ENCODE data around the gene RNF112.

DNA sequence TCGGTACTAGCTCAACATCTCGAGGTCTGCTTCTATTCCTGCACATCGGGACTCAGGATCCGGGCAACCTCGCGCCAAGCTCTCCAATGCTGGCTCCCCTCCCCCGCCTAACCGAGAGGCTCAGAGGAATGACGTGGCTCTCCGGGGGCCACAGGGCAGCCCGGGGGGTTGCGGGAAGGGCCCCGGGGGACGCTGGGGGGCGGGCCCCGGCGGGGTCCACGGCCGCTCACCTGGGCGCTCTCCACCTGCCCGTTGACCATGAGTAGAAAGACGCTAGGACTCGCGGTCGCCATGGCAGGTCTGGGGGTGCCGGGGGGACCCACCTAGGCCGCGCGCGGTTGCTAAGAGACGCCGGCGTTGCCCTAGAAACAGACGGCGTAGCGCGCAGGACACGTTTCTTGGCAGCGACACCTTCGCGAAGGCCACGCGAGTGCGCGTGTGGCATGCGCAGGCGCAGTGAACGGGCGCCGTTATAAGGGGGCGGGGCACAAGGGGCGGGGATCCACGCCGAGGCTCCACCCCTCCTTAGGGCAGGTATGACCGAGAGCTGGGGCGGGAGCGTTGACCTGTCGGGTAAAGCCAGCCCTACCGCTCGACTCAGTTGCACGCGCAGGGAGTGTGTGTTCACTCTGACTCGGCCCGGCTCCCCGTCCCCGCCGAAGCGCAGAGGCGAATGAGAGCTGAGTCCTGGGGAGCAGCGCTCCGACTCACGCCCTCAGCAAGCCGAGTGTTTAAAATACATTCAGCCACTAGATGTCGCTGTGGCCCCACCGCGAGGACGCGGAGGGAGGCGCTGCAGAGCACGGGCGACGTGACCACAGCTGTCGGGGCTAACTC, 48.5 kb upstream of the RNF112 start, which contains the start of gene B9D1:
- TF ChIP-seq POLR2AphosphoS5 (IDR thresholded peaks at IDR 0.05) (peak; percentile 56), EZH2 (IDR thresholded peaks at IDR 0.05; ENCODE audit: borderline replicate concordance, insufficient read depth, low read length, poor library complexity, severe bottlenecking) (no peak), EP300 (conservative IDR thresholded peaks at IDR 0.05; ENCODE audit: poor library complexity, severe bottlenecking) (peak; percentile 79), TAF1 (IDR thresholded peaks at IDR 0.05; ENCODE audit: low read depth) (no peak), MXI1 (conservative IDR thresholded peaks at IDR 0.05; ENCODE audit: poor library complexity, severe bottlenecking) (peak; percentile 97)
- TF ChIP-seq, protein P1, sequence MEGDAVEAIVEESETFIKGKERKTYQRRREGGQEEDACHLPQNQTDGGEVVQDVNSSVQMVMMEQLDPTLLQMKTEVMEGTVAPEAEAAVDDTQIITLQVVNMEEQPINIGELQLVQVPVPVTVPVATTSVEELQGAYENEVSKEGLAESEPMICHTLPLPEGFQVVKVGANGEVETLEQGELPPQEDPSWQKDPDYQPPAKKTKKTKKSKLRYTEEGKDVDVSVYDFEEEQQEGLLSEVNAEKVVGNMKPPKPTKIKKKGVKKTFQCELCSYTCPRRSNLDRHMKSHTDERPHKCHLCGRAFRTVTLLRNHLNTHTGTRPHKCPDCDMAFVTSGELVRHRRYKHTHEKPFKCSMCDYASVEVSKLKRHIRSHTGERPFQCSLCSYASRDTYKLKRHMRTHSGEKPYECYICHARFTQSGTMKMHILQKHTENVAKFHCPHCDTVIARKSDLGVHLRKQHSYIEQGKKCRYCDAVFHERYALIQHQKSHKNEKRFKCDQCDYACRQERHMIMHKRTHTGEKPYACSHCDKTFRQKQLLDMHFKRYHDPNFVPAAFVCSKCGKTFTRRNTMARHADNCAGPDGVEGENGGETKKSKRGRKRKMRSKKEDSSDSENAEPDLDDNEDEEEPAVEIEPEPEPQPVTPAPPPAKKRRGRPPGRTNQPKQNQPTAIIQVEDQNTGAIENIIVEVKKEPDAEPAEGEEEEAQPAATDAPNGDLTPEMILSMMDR (IDR thresholded peaks at IDR 0.05; ENCODE audit: poor library complexity, severe bottlenecking), result peak; percentile 100
- TF ChIP-seq, protein P2, sequence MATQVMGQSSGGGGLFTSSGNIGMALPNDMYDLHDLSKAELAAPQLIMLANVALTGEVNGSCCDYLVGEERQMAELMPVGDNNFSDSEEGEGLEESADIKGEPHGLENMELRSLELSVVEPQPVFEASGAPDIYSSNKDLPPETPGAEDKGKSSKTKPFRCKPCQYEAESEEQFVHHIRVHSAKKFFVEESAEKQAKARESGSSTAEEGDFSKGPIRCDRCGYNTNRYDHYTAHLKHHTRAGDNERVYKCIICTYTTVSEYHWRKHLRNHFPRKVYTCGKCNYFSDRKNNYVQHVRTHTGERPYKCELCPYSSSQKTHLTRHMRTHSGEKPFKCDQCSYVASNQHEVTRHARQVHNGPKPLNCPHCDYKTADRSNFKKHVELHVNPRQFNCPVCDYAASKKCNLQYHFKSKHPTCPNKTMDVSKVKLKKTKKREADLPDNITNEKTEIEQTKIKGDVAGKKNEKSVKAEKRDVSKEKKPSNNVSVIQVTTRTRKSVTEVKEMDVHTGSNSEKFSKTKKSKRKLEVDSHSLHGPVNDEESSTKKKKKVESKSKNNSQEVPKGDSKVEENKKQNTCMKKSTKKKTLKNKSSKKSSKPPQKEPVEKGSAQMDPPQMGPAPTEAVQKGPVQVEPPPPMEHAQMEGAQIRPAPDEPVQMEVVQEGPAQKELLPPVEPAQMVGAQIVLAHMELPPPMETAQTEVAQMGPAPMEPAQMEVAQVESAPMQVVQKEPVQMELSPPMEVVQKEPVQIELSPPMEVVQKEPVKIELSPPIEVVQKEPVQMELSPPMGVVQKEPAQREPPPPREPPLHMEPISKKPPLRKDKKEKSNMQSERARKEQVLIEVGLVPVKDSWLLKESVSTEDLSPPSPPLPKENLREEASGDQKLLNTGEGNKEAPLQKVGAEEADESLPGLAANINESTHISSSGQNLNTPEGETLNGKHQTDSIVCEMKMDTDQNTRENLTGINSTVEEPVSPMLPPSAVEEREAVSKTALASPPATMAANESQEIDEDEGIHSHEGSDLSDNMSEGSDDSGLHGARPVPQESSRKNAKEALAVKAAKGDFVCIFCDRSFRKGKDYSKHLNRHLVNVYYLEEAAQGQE (IDR thresholded peaks at IDR 0.05; ENCODE audit: borderline replicate concordance), result no peak

All from neural cell (in vitro differentiated cells).